Activated naive CD4-positive, alpha-beta T cell treated with Interleukin-2 at 50 U/mL for 16 hours (primary cell): Measurements from ENCODE around the gene AUTS2.
"Not testable (repeated sequence)": the region's sequence is repeated elsewhere in the genome, so short reads cannot be mapped to it uniquely, and the experiment has no call there.

ENCODE experiments used
- DNase-seq: peaks from one replicate; pipeline ENCODE4 v3.0.0-alpha.2; 2020

The AUTS2 gene

GRCh38 chr7:70726294-70726693 is 1128.0 kb downstream of the AUTS2 start:
- no peak for DNase-seq

DNA sequence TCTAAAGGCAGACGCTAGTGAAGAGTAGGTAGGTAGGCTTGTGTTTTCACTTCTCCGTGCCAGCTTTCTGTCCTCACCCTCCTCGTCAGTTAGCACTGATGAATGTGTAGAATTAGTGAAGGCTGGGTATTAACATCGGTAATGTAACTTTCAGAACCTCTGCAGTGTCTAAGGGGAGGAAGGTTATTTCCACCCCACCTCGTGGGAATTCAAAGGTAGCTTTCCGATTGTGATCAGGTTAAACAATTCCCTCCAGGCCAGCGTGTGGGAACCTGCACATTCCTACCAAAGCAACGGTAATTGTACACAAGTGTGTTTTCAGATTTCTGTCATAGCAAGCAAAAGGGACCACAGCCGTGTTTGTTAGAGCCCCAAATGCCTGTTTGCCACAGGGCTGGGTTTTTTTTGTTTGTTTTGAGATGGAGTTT is 1128.7 kb downstream of the AUTS2 start:
- DNase-seq = no peak

GRCh38 chr7:70727861-70728260 is 1129.6 kb downstream of the AUTS2 start:
- DNase-seq = no peak

- no peak for DNase-seq
These were observed 1130.7 kb downstream of the AUTS2 start for GRCh38 chr7:70728872-70729552.

- DNase-seq = not testable (repeated sequence)
These were observed 1131.4 kb downstream of the AUTS2 start for GRCh38 chr7:70729553-70730157.

GRCh38 chr7:70730451-70731110 is 1132.3 kb downstream of the AUTS2 start:
- no peak for DNase-seq

- no peak for DNase-seq
These were observed 1134.8 kb downstream of the AUTS2 start for GRCh38 chr7:70733090-70733489.

GRCh38 chr7:70734411-70734810 is 1136.1 kb downstream of the AUTS2 start:
- DNase-seq = no peak

DNA sequence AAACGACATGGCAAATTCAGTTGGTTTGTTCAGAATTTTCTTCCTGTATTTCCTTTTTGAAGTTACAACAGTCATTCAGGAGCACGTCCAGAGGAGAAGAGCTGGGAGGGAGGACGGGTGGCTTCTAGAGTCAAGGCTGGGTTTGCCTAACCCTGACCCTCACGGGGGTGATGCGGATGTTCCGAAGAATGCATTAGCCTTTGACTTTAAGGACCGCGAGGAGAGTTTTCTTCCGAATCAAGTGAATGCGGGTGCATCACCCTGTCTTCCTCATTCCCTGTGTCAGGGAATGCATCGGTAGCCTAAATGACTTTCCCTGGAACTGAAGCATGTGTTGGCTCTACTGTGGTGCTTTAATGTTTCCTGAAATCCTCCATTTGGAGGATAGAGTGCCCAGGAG is 1137.0 kb downstream of the AUTS2 start:
- no peak for DNase-seq

- no peak for DNase-seq
These were observed 1138.6 kb downstream of the AUTS2 start for GRCh38 chr7:70736715-70737460.

GRCh38 chr7:70738151-70738885 is 1140.0 kb downstream of the AUTS2 start:
- no peak for DNase-seq

DNA sequence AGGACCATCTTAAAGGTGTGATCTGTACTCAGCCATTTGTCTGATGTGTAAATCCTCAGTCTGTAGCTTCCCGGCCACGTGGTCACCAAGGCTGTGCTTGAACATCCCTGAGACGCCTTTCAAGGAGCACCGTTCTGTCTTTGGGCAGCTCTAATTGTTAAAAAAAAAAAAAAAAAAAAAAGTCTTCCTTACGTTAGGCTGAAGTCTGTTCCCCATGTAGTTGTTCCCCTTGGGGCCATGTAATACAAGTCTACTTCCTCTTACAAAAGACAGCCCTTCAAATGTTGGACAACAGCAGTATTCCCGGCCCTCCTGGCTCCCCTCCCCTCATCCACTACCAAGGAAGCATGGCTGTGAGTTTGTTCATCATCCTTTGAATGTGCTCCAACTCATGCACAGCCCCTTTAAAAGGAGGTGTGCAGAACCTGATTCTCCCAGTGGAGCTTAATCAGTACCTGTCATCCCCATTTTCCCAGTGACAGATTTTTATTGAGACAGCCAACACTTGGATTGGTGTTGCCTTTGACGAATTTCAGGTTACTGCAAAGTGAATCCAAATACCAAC is 1141.5 kb downstream of the AUTS2 start:
- DNase-seq = no peak

- DNase-seq = no peak
These were observed 1143.4 kb downstream of the AUTS2 start for GRCh38 chr7:70741666-70742065.

- no peak for DNase-seq
These were observed 1145.5 kb downstream of the AUTS2 start for GRCh38 chr7:70743531-70744325.

DNA sequence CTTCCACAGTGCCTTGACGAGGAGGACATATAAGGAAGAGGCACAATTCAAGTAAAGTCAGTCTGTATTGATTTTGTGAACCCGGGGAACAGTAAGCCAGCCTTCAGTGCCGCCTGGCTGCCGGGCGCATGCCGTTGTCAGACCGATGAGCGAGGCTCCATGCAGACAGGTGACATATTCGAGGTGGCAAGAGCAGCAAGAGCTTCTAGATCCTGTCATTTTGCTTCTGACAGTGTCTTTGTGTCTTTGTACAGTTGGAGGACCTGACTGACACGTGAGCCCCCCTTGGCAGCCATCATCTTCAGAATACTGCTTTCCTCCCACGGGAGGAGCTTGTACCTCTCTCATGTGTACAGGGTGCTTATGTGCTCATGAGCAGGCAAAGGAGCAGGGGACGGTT is 1146.2 kb downstream of the AUTS2 start:
- no peak for DNase-seq

GRCh38 chr7:70749831-70750230 is 1151.6 kb downstream of the AUTS2 start:
- no peak for DNase-seq

DNA sequence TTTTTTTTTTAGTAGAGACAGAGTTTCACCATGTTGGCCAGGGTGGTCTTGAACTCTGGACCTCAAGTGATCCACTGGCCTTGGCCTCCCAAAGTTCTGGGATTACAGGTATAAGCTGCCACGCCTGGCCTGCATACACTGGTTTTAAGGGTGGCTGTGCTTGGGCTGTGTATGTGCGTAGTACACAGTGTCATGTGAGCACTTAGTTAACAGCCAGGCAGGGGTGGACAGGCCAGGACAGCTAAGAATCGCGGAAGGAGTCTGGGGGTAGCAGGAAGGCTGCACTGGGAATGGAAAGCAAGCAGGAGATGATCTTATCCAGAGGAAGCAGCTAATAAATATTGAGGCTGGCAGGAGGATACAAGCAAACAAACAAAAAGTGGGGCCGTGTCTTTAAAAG is 1153.6 kb downstream of the AUTS2 start:
- no peak for DNase-seq

DNA sequence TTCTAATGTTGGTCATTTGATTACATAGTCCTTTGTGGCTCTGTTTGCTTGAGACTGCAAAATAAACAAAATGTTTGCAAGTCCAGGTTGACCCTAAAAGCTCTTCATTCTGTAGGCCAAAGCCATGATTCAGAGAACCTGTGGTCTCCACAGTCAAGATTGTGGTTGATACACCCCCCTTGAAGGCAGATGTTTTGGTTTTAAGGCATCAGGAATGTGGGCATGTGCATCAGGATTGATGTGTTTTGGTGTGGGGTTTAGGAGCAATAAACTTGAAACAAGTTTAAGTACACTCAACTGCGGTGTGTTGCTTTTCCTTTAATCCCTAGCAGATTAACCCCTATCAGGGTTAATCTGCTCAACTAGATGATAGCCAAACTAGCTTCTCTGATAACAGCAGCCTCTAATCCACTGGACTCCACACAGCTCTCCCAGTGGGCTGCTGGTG is 1154.5 kb downstream of the AUTS2 start:
- DNase-seq = no peak

- no peak for DNase-seq
These were observed 1158.5 kb downstream of the AUTS2 start for GRCh38 chr7:70756789-70757188.

- DNase-seq = no peak
These were observed 1160.4 kb downstream of the AUTS2 start for GRCh38 chr7:70758646-70759045.

DNA sequence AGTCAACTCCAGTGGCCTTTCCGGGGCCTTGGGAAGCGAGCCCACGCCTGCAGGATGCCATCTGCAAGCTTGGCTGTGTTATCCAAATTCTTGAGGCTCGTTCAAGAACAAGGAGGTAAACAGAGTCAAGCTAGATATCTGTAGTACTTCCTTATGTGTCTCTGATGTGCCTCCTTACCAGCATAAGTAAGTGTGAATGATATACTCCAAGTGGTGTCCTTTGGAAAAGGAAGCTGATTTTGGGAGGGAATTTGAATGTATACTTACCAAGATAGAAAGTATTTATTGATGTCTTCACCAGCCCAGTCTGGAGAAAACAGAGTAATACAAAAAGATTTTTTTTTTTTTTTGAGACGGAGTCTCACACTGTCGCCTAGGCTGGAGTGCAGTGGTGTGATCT is 1161.4 kb downstream of the AUTS2 start:
- DNase-seq = no peak
